GM18511 (cell line): ENCODE data around the gene PTP4A2.
"Not testable (repeated sequence)": the region's sequence is repeated elsewhere in the genome, so short reads cannot be mapped to it uniquely, and the experiment has no call there.

Source experiments
- ATAC-seq: cut with Tn5 transposase; IDR thresholded peaks from one replicate; pipeline ENCODE4 v1.9.1; 2021; ENCODE audit warnings: mild to moderate bottlenecking, moderate library complexity; ENCODE audit not compliant: unreplicated experiment

PTP4A2 gene

DNA sequence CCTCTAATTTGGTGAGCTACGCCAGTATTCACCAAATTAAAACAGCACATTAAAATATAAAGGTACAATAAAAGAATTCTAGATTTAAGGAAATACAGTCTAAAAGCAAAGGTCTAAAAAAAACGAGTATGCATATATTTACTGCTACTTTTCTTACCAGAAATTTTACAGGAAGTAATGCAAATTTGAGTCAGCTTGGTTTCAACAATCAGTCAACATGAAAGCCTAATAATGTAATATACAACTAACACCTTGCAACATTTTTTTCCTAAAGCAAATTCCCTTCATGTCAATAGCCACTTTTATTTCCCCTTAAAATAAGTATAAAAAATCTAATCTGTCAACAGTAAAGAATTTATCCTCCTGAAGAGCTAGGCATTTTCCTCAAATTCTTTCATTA lies 11.9 kb downstream of the PTP4A2 start:
- ATAC-seq, result no peak

- ATAC-seq, result not testable (repeated sequence)
These were observed 12.3 kb downstream of the PTP4A2 start for GRCh38 chr1:31925824-31926223.

- ATAC-seq, result no peak
These were observed 13.3 kb downstream of the PTP4A2 start for GRCh38 chr1:31924839-31925238.

GRCh38 chr1:31923901-31924535 lies 14.2 kb downstream of the PTP4A2 start:
- no peak for ATAC-seq

- ATAC-seq, result no peak
These were observed 17.2 kb downstream of the PTP4A2 start for GRCh38 chr1:31920956-31921355.

DNA sequence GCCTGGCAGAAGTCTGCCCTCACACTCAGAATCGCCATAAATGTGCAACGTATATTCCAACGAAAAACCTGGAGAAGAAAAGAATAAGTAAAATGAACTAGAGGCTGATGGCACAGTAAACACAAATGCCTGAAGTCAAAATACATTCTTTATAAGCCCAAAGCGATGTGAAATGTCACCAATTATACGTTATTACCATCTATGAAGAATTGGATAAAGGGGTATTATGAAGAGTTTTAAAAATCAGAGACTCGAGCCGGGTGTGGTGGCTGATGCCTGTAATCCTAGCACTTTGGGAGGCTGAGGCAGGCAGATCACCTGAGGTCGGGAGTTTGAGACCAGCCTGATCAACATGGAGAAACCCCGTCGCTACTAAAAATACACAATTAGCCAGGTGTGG lies 18.6 kb downstream of the PTP4A2 start:
- no peak for ATAC-seq

DNA sequence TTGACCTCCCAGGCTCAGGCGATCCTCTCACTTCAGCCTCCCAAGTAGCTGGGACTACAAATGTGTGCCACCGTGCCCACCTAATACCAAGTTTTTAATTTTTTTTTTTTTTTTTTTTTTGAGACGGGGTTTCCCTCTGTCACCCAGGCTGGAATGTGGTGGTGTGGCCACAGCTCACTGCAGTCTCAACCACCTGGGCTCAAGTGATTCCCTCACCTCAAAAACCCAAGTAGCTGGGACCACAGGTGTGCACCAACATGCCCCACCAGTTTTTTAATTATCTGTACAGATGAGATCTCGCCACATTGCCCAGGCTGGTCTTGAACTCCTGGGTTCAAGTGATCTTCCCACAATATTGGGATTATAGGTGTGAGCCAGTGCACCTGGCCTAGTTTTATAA lies 22.7 kb downstream of the PTP4A2 start:
- no peak for ATAC-seq

GRCh38 chr1:31913968-31914367 lies 24.2 kb downstream of the PTP4A2 start:
- ATAC-seq, result no peak

GRCh38 chr1:31912839-31913239 lies 25.3 kb downstream of the PTP4A2 start:
- no peak for ATAC-seq

DNA sequence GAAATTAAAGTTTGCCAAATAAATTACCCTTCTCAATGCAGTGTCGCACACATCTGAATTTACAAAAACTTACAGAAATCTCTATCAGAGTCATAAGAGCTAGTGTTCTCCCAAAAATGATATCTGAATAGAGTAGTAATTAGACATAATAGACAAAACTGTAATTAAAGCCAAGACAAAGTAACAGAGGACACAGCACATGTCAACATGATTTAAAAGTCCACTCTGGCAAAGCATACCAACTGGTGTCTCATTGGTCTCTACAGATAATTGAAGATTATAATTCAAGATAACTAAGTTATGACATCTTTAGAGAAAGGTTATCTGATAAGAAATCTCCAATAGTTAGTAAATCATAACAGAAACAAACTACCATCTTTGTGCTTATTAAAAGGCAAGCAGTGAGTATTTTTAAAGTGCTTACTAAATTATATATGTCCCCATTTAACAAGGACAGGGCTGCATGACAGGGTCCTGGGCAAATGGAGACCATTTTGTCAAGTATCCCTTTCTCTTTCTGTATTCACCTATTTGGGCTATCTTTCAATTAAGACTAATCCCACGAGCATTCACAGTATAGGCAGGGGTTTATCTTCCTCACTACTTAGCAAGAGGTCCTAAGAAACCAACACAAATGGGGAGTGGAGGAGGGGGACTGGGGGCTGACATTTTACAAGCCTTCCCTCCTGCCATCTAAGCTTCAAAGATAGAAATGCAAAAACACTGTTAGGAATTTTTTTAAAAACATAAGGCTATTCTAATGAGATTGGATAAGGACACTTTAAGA lies 26.0 kb downstream of the PTP4A2 start:
- no peak for ATAC-seq

GRCh38 chr1:31910933-31911332 lies 27.2 kb downstream of the PTP4A2 start:
- ATAC-seq, result no peak

GRCh38 chr1:31909691-31910090 lies 28.5 kb downstream of the PTP4A2 start:
- no peak for ATAC-seq

DNA sequence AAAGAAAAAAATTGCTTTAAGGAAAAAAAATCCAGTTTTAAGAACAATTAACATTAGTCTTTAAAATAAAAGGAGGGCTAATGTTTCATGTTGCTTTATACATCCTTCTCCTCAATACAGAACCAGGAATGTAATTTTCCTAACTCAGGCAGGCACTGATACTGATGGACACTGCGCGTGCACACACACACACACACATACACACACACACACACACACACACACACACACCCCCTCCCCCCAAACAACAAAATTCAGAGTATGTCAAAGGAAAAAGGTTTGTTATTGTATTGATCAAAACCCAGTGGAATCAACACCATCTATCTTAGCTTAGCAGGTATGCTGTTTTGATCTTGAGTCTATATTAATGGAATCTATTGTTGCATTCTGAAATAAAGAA lies 31.6 kb downstream of the PTP4A2 start:
- no peak for ATAC-seq

GRCh38 chr1:31905681-31906080 lies 32.5 kb downstream of the PTP4A2 start:
- no peak for ATAC-seq

GRCh38 chr1:31905093-31905509 lies 33.1 kb downstream of the PTP4A2 start:
- no peak for ATAC-seq

- ATAC-seq, result no peak
These were observed 33.7 kb downstream of the PTP4A2 start for GRCh38 chr1:31904339-31905092.

- no peak for ATAC-seq
These were observed 35.7 kb downstream of the PTP4A2 start for GRCh38 chr1:31902510-31902860.

DNA sequence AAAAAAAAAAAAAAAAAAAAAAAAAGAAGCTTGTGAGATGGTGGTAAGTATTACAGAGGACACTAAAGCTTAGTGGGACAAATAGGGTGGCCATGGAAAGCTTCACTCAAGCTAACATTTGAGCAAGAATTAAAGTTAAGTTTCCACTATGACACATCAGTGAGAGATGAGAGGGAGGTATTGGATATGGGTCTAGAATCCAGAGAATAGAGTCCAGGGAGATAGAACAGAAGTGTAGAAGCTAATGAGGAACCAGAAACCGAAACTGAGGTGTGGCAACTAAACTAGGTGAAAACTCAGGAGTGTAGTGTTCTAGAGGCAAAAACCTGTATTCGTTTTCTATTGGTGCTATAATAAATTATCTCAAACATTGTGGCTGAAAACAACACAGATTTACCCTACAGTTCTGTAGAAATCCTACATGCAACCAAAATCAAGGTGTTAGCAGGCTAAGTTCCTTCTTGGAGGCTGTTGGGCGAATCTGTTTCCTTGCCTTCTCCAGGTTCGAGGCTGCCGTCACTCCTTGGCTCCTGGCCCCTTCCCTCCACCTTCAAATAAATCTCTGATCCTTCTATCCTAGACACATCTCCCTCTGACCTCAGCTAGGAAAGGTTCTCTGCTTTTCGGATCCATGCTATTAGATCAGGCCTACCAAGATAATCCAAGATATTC lies 36.2 kb downstream of the PTP4A2 start:
- ATAC-seq, result no peak

DNA sequence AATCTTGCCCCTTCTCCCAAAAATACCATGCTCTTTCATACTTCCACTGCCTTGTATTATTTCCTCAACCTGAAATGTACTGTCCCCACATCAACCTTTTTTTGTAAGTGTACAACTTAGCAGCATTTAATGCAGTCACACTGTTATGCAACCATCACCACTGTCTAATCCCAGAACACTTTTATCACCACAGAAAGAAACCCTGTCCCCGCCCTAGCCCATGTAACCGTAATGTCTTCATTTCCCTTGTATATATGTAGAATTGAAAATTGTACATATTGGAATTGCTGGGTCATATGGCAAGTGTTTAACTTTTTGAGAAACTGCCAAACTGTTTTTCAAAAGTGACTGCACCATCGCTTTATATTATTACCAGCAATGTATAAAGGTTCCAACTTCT lies 37.4 kb downstream of the PTP4A2 start:
- no peak for ATAC-seq

DNA sequence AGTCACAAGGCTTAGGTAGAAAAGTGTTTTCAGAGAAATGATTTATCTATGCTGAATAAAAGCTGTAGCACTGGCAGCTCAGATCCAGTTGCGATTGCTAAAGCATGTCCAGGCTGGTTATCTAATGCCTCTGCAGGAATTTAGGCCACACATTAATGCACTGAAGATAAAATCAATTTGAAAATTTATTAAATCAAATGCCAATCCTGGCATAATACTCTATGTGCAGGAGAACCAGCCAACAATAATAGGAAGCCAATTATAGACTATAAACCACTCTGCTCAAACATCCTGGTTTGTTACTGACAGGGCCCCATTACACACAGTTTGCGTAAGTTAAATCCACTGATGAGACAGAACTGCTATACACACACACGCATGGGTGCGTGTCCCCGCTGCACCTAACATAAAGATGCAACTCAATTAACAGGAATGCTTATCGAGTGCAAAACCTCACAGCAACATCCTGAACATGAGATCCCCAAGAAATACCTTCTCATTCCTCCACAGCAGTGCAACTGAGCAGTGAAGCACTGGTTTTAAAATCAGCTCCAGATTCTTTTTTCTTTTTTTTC lies 40.6 kb downstream of the PTP4A2 start:
- no peak for ATAC-seq
